Nephron progenitor cell (in vitro differentiated cells): ENCODE data around the gene ZNF746.

Experiments used
- DNase-seq: peaks from one replicate; pipeline ENCODE4 v3.0.0; 2021
- H3K27ac Mint-ChIP-seq: 2 replicates; pipeline ENCODE4 v1.8.0; 2021; ENCODE audit warnings: mild to moderate bottlenecking, moderate library complexity, mixed read lengths
- H3K27me3 Mint-ChIP-seq: 2 replicates; pipeline ENCODE4 v1.8.0; 2021; ENCODE audit warnings: mild to moderate bottlenecking, low read depth, mixed read lengths; ENCODE audit not compliant: poor library complexity
- H3K36me3 Mint-ChIP-seq: 2 replicates; pipeline ENCODE4 v1.8.0; 2021; ENCODE audit warnings: low read depth, mixed read lengths
- H3K4me1 Mint-ChIP-seq: 2 replicates; pipeline ENCODE4 v1.8.0; 2021; ENCODE audit warnings: mixed read lengths
- H3K4me3 Mint-ChIP-seq: 2 replicates; pipeline ENCODE4 v1.8.0; 2021; ENCODE audit warnings: mild to moderate bottlenecking, moderate library complexity, mixed read lengths
- H3K9me3 Mint-ChIP-seq: 2 replicates; pipeline ENCODE4 v1.8.0; 2021; ENCODE audit warnings: mild to moderate bottlenecking, moderate library complexity, mixed read lengths
- CTCF ChIP-seq: fragments of 200-600 bp; sonication (generic); IDR thresholded peaks from 2 replicates; pipeline ENCODE4 v1.5.0; 2021; ENCODE audit warnings: antibody characterized with exemption

ZNF746 gene

GRCh38 chr7:149423449-149424110 is 74.0 kb downstream of the ZNF746 start:
- Mint-ChIP-seq H3K4me3 (no peak overlapping the region), H3K36me3 (peaks cover 3% of the 10 kb centered on the region), H3K9me3 (no peaks in the 10 kb centered on the region), H3K4me1 (no peaks in the 10 kb centered on the region), H3K27ac (no peak overlapping the region), H3K27me3 (peaks cover 2% of the 10 kb centered on the region)
- no peak for DNase-seq
- no peak for TF ChIP-seq CTCF

GRCh38 chr7:149422914-149423301 is 74.7 kb downstream of the ZNF746 start:
- H3K9me3 Mint-ChIP-seq, result no peaks in the 10 kb centered on the region
- H3K36me3 Mint-ChIP-seq, result no peaks in the 10 kb centered on the region
- peaks cover 3% of the 10 kb centered on the region for H3K27me3 Mint-ChIP-seq
- no peaks in the 10 kb centered on the region for H3K4me1 Mint-ChIP-seq
- no peak for TF ChIP-seq CTCF
- no peak overlapping the region for H3K27ac Mint-ChIP-seq
- DNase-seq, result no peak
- no peak overlapping the region for H3K4me3 Mint-ChIP-seq
